MCF 10A (cell line): ENCODE data around the gene C10orf62. TPM values are rescaled to one million over a fixed set of nuclear protein-coding genes. Genes with fewer than 3 reads are reported as not detected.

Experiments
- BruUV-seq: library from RNA; stranded (reverse); fragments of 400-500 nt; replicated peaks from 2 replicates; lab custom pipeline; 2021; lab: Mats Ljungman, UMichigan
- CTCF ChIA-PET: fragments of 300-600 bp; sonication (Branson Sonifier 250); formaldehyde crosslinking; extraction: SDS; loops from one replicate; lab custom pipeline; 2021; ENCODE audit warnings: antibody characterized with exemption, inconsistent platforms; lab: Yijun Ruan, JAX
- POLR2A ChIA-PET: fragments of 300-600, 350-650 bp; sonication (Branson Sonifier 250); formaldehyde crosslinking; extraction: SDS; loops from one replicate; lab custom pipeline; 2020; ENCODE audit warnings: antibody characterized with exemption, inconsistent platforms; lab: Yijun Ruan, JAX
- DNase-seq: peaks from one replicate; pipeline ENCODE4 v3.0.0-alpha.2; 2018; ENCODE audit not compliant: unreplicated experiment
- H3K27ac Mint-ChIP-seq: one replicate; pipeline ENCODE4 v1.8.0; 2022; ENCODE audit warnings: mild to moderate bottlenecking, low read depth, mixed read lengths; ENCODE audit not compliant: unreplicated experiment
- H3K27me3 Mint-ChIP-seq: one replicate; pipeline ENCODE4 v1.8.0; 2022; ENCODE audit warnings: mixed read lengths; ENCODE audit not compliant: insufficient read depth, unreplicated experiment
- H3K36me3 Mint-ChIP-seq: one replicate; pipeline ENCODE4 v1.8.0; 2022; ENCODE audit warnings: mild to moderate bottlenecking, moderate library complexity, mixed read lengths; ENCODE audit not compliant: insufficient read depth, unreplicated experiment
- H3K4me1 Mint-ChIP-seq: one replicate; pipeline ENCODE4 v1.8.0; 2022; ENCODE audit warnings: mixed read lengths; ENCODE audit not compliant: insufficient read depth, unreplicated experiment
- H3K4me3 Mint-ChIP-seq: one replicate; pipeline ENCODE4 v1.8.0; 2022; ENCODE audit warnings: mild to moderate bottlenecking, moderate library complexity, mixed read lengths; ENCODE audit not compliant: unreplicated experiment
- H3K9me3 Mint-ChIP-seq: one replicate; pipeline ENCODE4 v1.8.0; 2022; ENCODE audit warnings: mixed read lengths; ENCODE audit not compliant: unreplicated experiment
- CTCF ChIP-seq: fragments of 200-600 bp; IDR thresholded peaks from one replicate; pipeline ENCODE4 v1.8.0; 2022; ENCODE audit warnings: antibody characterized with exemption, mild to moderate bottlenecking; ENCODE audit not compliant: unreplicated experiment
- intact Hi-C: fragments of 100-400 bp; cut with micrococcal nuclease; formaldehyde crosslinking; loops from 2 replicates; pipeline ENCODE4 v1.14.1; 2022
- total RNA-seq: library from RNA; stranded (reverse); gene quantifications from 2 replicates; pipeline ENCODE4 v1.2.3, GENCODE V29; 2022

The C10orf62 gene
- total RNA-seq, 1 experiment from 2014 or later: 0.26 TPM

DNA sequence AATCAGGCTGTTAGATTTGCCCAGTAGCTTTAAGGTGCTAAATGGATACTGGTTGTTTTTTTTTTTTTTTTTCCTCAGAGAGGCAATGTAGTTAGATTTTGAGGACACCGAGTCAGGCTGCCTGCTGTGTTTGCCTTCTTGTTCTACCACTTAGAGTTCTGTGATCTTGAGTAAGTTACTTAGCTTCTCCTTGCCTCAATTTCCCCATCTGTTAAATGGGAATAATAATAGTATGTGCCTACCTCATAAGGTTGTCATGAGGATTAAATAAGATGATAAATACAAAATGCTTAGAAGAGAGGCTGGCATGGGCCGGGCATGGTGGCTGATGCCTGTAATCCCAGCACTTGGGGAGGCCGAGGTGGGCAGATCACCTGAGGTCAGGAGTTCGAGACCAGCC lies 29.2 kb downstream of the C10orf62 start:
- H3K4me1 Mint-ChIP-seq: no peaks in the 10 kb centered on the region
- H3K27me3 Mint-ChIP-seq: no peaks in the 10 kb centered on the region
- ChIA-PET POLR2A (no interaction called here), CTCF (interaction anchor here (0.7 to 14.4 kb wide), 3 partner anchors 9 to 142 kb away, joined by 3 to 373 read pairs (median 3); partner anchors contain the start of gene ANKRD2)
- H3K9me3 Mint-ChIP-seq: no peaks in the 10 kb centered on the region
- no peak for TF ChIP-seq CTCF
- peaks cover 6% of the 10 kb centered on the region for H3K36me3 Mint-ChIP-seq
- H3K27ac Mint-ChIP-seq: no peak overlapping the region
- no peak for DNase-seq
- H3K4me3 Mint-ChIP-seq: no peak overlapping the region
- intact Hi-C loops: no loop called here
- no TSS peak for BruUV-seq

- H3K36me3 Mint-ChIP-seq: peaks cover 6% of the 10 kb centered on the region
- POLR2A ChIA-PET: interaction anchor here (0.7 to 1.7 kb wide), 4 partner anchors 9 to 52 kb away, joined by 3 to 8 read pairs (median 4); partner anchors contain the start of gene HOGA1
Observed at GRCh38 chr10:97623277-97623676, 33.8 kb downstream of the C10orf62 start.

GRCh38 chr10:97627731-97628130 lies 38.2 kb downstream of the C10orf62 start:
- H3K27ac Mint-ChIP-seq: no peak overlapping the region
- BruUV-seq: no TSS peak
- TF ChIP-seq CTCF: no peak
- ChIA-PET POLR2A (interaction anchor here (1.4 kb wide), 1 partner anchor 12 kb away, joined by 4 read pairs; the partner anchor contains the start of gene PI4K2A), CTCF (interaction anchor here (1.0 to 1.4 kb wide), 4 partner anchors 9 to 94 kb away, joined by 3 to 7 read pairs (median 4); partner anchors contain the start of gene ANKRD2)
- H3K4me3 Mint-ChIP-seq: no peak overlapping the region
- H3K4me1 Mint-ChIP-seq: no peaks in the 10 kb centered on the region
- H3K27me3 Mint-ChIP-seq: no peaks in the 10 kb centered on the region
- no peaks in the 10 kb centered on the region for H3K9me3 Mint-ChIP-seq
- H3K36me3 Mint-ChIP-seq: no peaks in the 10 kb centered on the region
- no peak for DNase-seq
- intact Hi-C loops: no loop called here

More at GRCh38 chr10:97623277-97623676, 33.8 kb downstream of the C10orf62 start:
- no peak overlapping the region for H3K27ac Mint-ChIP-seq
- BruUV-seq: no TSS peak
- intact Hi-C loops: no loop called here
- H3K27me3 Mint-ChIP-seq: no peaks in the 10 kb centered on the region
- no peaks in the 10 kb centered on the region for H3K4me1 Mint-ChIP-seq
- no peaks in the 10 kb centered on the region for H3K9me3 Mint-ChIP-seq
- no peak for DNase-seq
- TF ChIP-seq CTCF: no peak
- no peak overlapping the region for H3K4me3 Mint-ChIP-seq
- CTCF ChIA-PET: interaction anchor here (1.3 to 6.2 kb wide), 2 partner anchors 10 to 217 kb away, joined by 3 to 38 read pairs; no protein-coding TSS in a partner anchor

GRCh38 chr10:97628228-97628627 lies 38.7 kb downstream of the C10orf62 start:
- no peak overlapping the region for H3K4me3 Mint-ChIP-seq
- ChIA-PET CTCF (interaction anchor here (0.6 to 1.4 kb wide), 4 partner anchors 10 to 164 kb away, joined by 3 to 4 read pairs (median 3); no protein-coding TSS in a partner anchor), POLR2A (no interaction called here)
- H3K4me1 Mint-ChIP-seq: no peaks in the 10 kb centered on the region
- no peaks in the 10 kb centered on the region for H3K27me3 Mint-ChIP-seq
- no peak for DNase-seq
- TF ChIP-seq CTCF: no peak
- no peaks in the 10 kb centered on the region for H3K9me3 Mint-ChIP-seq
- no peak overlapping the region for H3K27ac Mint-ChIP-seq
- H3K36me3 Mint-ChIP-seq: no peaks in the 10 kb centered on the region
- no TSS peak for BruUV-seq
- intact Hi-C loops: no loop called here
